GM12878 (cell line): ENCODE data around the gene ZC3H7B. TPM values are rescaled to one million over a fixed set of nuclear protein-coding genes. Genes with fewer than 3 reads are reported as not detected.

Source experiments
- ATAC-seq: fragments of 200-7000 bp; cut with Tn5 transposase; 3 replicates; pipeline ENCODE4 v1.9.1; 2020; ENCODE audit warnings: mild to moderate bottlenecking, moderate library complexity
- BruUV-seq: library from RNA; stranded (reverse); fragments of 400-500 nt; replicated peaks from 2 replicates; lab custom pipeline; 2021; lab: Mats Ljungman, UMichigan
- CTCF ChIA-PET: fragments of 300-600 bp; sonication (Branson Sonifier 250); formaldehyde crosslinking; extraction: SDS; loops from one replicate; lab custom pipeline; 2021; ENCODE audit warnings: inconsistent platforms; lab: Yijun Ruan, JAX
- POLR2A ChIA-PET: fragments of 350-600 bp; formaldehyde crosslinking; extraction: SDS; loops from one replicate; lab custom pipeline; 2021; ENCODE audit warnings: inconsistent platforms; lab: Charles Lee
- RAD21 ChIA-PET: fragments of 300-600 bp; sonication (Branson Sonifier 250); formaldehyde crosslinking; loops from one replicate; lab custom pipeline; 2023; ENCODE audit warnings: antibody characterized with exemption; ENCODE audit not compliant: unreplicated experiment; lab: Charles Lee
- SMC1A ChIA-PET: fragments of 300-600 bp; sonication (Branson Sonifier 250); formaldehyde crosslinking; loops from one replicate; lab custom pipeline; 2023; ENCODE audit not compliant: unreplicated experiment, uncharacterized antibody; lab: Charles Lee
- DNase-seq: peaks from one replicate; pipeline ENCODE4 v3.0.0-alpha.2; 2011; ENCODE audit warnings: low read depth, low spot score
- FAIRE-seq: peaks from 3 replicates; lab custom pipeline; 2011; peaks lifted over from hg19 to GRCh38; lab: Jason Lieb, UNC
- H2AFZ ChIP-seq: 2 replicates; pipeline ENCODE4 v1.6.0; 2011; ENCODE audit warnings: low read depth, low read length, control low read depth; ENCODE audit not compliant: control insufficient read depth
- H3K27ac ChIP-seq: 2 replicates; pipeline ENCODE4 v1.5.1; 2011; ENCODE audit warnings: control low read depth; ENCODE audit not compliant: control insufficient read depth, insufficient read depth
- H3K27me3 ChIP-seq, 2 experiments: replicated peaks in 1 of 2; 2 replicates each; pipeline versions ENCODE4 v1.6.0 to v1.6.1; 2011; ENCODE audit warnings: low read length in 1 of 2; ENCODE audit not compliant: control insufficient read depth in 2 of 2, insufficient read depth in 2 of 2
- H3K36me3 ChIP-seq, 2 experiments: 2 replicates each; pipeline ENCODE4 v1.5.1; 2011; ENCODE audit warnings: low read length in 1 of 2; ENCODE audit not compliant: control insufficient read depth in 2 of 2, insufficient read depth in 2 of 2
- H3K4me1 ChIP-seq: 2 replicates; pipeline ENCODE4 v1.6.1; 2011; ENCODE audit warnings: mild to moderate bottlenecking, low read length, moderate library complexity, mixed read lengths; ENCODE audit not compliant: control insufficient read depth, insufficient read depth
- H3K4me2 ChIP-seq: 2 replicates; pipeline ENCODE4 v1.6.0; 2011; ENCODE audit warnings: control low read depth; ENCODE audit not compliant: control insufficient read depth, insufficient read depth
- H3K4me3 ChIP-seq: fragments of 200-600 bp; sonication (generic); 2 replicates; pipeline ENCODE4 v1.5.1; 2016
- H3K79me2 ChIP-seq: 2 replicates; pipeline ENCODE4 v1.6.0; 2011; ENCODE audit warnings: low read length; ENCODE audit not compliant: control insufficient read depth, insufficient read depth
- H3K9ac ChIP-seq: 2 replicates; pipeline ENCODE4 v1.8.0; 2011; ENCODE audit warnings: low read length, control low read depth, mixed read lengths; ENCODE audit not compliant: control insufficient read depth, insufficient read depth
- H3K9me3 ChIP-seq: replicated peaks from 3 replicates; pipeline ENCODE4 v1.5.1; 2011; ENCODE audit warnings: mild to moderate bottlenecking, low read length; ENCODE audit not compliant: control insufficient read depth, insufficient read depth
- H4K20me1 ChIP-seq: 2 replicates; pipeline ENCODE4 v1.6.0; 2011; ENCODE audit not compliant: control insufficient read depth, insufficient read depth
- ATF3 ChIP-seq: IDR thresholded peaks from 2 replicates; pipeline ENCODE4 v1.6.1; 2011; ENCODE audit warnings: low read depth, mild to moderate bottlenecking, low read length, moderate library complexity, borderline replicate concordance; ENCODE audit errors: extremely low read depth
- EP300 ChIP-seq, 2 experiments: fragments of 150-350 bp in 1 of 2; IDR thresholded peaks; 2 replicates each; pipeline ENCODE4 v1.6.1; 2011 to 2012; ENCODE audit warnings: low read depth in 2 of 2, low read length in 2 of 2, borderline replicate concordance in 1 of 2, improper control_type of control experiment in 1 of 2, inconsistent platforms in 1 of 2; ENCODE audit not compliant: control insufficient read depth in 1 of 2
- ESRRA ChIP-seq: IDR thresholded peaks from 2 replicates; pipeline ENCODE4 v1.6.1; 2012; ENCODE audit warnings: mild to moderate bottlenecking, low read length, improper control_type of control experiment
- JUNB ChIP-seq: IDR thresholded peaks from 2 replicates; pipeline ENCODE4 v1.6.1; 2016; ENCODE audit warnings: antibody characterized with exemption, mild to moderate bottlenecking
- MLLT1 ChIP-seq: fragments of 450-650 bp; IDR thresholded peaks from 2 replicates; pipeline ENCODE4 v1.6.1; 2016; ENCODE audit warnings: mild to moderate bottlenecking
- MYB ChIP-seq: fragments of 150-350 bp; IDR thresholded peaks from 2 replicates; pipeline ENCODE4 v1.6.1; 2014; ENCODE audit warnings: mild to moderate bottlenecking, low read depth, low read length, borderline replicate concordance
- NR2F1 ChIP-seq: fragments of 450-650 bp; conservative IDR thresholded peaks from 2 replicates; pipeline ENCODE4 v1.6.1; 2017; ENCODE audit warnings: mild to moderate bottlenecking
- PAX5 ChIP-seq: IDR thresholded peaks from 2 replicates; pipeline ENCODE4 v1.6.1; 2011; ENCODE audit warnings: low read depth, low read length, borderline replicate concordance
- RELA ChIP-seq: fragments of 450-650 bp; IDR thresholded peaks from 2 replicates; pipeline ENCODE4 v1.8.0; 2014; ENCODE audit warnings: borderline replicate concordance; ENCODE audit not compliant: partially characterized antibody
- TBL1XR1 ChIP-seq: IDR thresholded peaks from 2 replicates; pipeline ENCODE4 v1.6.1; 2012; ENCODE audit warnings: low read depth, low read length, improper control_type of control experiment
- ZNF384 ChIP-seq: IDR thresholded peaks from 2 replicates; pipeline ENCODE4 v1.6.1; 2012; ENCODE audit warnings: low read depth, mild to moderate bottlenecking, low read length, improper control_type of control experiment, borderline replicate concordance
- WGBS: methylation state at CpG from one replicate; pipeline ENCODE4 v1.1.6; 2016; ENCODE audit warnings: low lambda C conversion rate; ENCODE audit not compliant: insufficient replicate concordance, insufficient coverage; ENCODE audit errors: missing lambda C conversion rate; 5-methylcytosine and 5-hydroxymethylcytosine counted together
- in situ Hi-C: fragments of 300-500 bp; cut with MboI; formaldehyde crosslinking; loops from 9 replicates; pipeline ENCODE4 v1.14.3; 2018; ENCODE audit warnings: mixed read lengths
- intact Hi-C: fragments of 100-400 bp; cut with micrococcal nuclease; formaldehyde crosslinking; loops from one replicate; pipeline ENCODE4 v1.14.2; 2022; ENCODE audit not compliant: unreplicated experiment
- polyA plus RNA-seq, 11 experiments: library from polyadenylated mRNA; depleted of rRNA in 4 of 11; unstranded in 6 of 11; stranded (reverse) in 5 of 11; fragments of >200 nt; fragmentation: Nextera tagmentation in 4 of 11; fragmentation: Illumina TruSeq in 1 of 11; extraction: Ambion mirVana in 4 of 11; extraction: Trizol in 1 of 11; gene quantifications; 1 replicate in 1 of 11; 2 replicates in 10 of 11; pipeline versions ENCODE4 v1.2.1 to v1.2.3, GENCODE V29; 2011 to 2016; ENCODE audit warnings: inconsistent platforms in 2 of 11, missing spikeins in 2 of 11, low read depth in 1 of 11
- total RNA-seq, 4 experiments: library from RNA; depleted of rRNA in 3 of 4; stranded (reverse); fragments of >200 nt in 3 of 4; fragmentation: Illumina TruSeq in 1 of 4; extraction: Trizol in 1 of 4; gene quantifications; 2 replicates each; pipeline versions ENCODE4 v1.2.1 to v1.2.3, GENCODE V29; 2013 to 2021

ZC3H7B gene
- total and polyA plus RNA-seq, 10 of the 15 experiments (the other 5 are each of a cell fraction or from before 2014, with no cell fraction given), result 0.26 to 52.3 (median 22.4) TPM

- Histone ChIP-seq H3K27me3 (no peaks in the 10 kb centered on the region), H3K36me3 (no peaks in the 10 kb centered on the region), H2AFZ (no peak overlapping the region), H3K4me3 (peak overlapping the region; percentile 90; the same call in 1 of the 2 replicates), H3K9me3 (no peaks in the 10 kb centered on the region)
- in situ Hi-C loops, result no loop called here
- POLR2A ChIA-PET, result interaction anchor here (0.9 kb wide), 1 partner anchor 63 kb away, joined by 4 read pairs; the partner anchor contains the start of gene TOB2
- no peak for DNase-seq
- no peak for ATAC-seq
- 88% methylated on average over 5 of the region's 5 CpGs for WGBS
- CTCF ChIA-PET, result no interaction called here
- no peak for TF ChIP-seq TBL1XR1
- TF ChIP-seq EP300 (IDR thresholded peaks at IDR 0.05; ENCODE audit: borderline replicate concordance in 1 of 2, control insufficient read depth in 1 of 2, low read depth in 2 of 2, low read length in 2 of 2), result no peak
- TF ChIP-seq ESRRA, result no peak
- TF ChIP-seq JUNB, result no peak
- no peak for TF ChIP-seq MLLT1
- no peak for TF ChIP-seq ZNF384
- no peak for TF ChIP-seq ATF3
- no peak for TF ChIP-seq PAX5
- TF ChIP-seq RELA, result no peak
- no peak for TF ChIP-seq MYB
- TF ChIP-seq NR2F1, result no peak
- TF ChIP-seq, all 136 proteins: peak for 0
- peak; percentile 47 for FAIRE-seq
- Histone ChIP-seq H3K4me1 (peaks cover 7% of the 10 kb centered on the region), H4K20me1 (no peaks in the 10 kb centered on the region), H3K9ac (no peak overlapping the region), H3K27ac (no peak overlapping the region), H3K79me2 (no peaks in the 10 kb centered on the region), H3K4me2 (peak overlapping the region; percentile 86)
- no TSS peak for BruUV-seq
- ChIA-PET SMC1A (interaction anchor here (1.3 kb wide), 1 partner anchor 9 kb away, joined by 3 read pairs; no protein-coding TSS in a partner anchor), RAD21 (no interaction called here)
- intact Hi-C loops, result no loop called here
Observed at GRCh38 chr22:41383085-41383484, 81.8 kb downstream of the ZC3H7B start.
